Urinary bladder (tissue), 4 donors: Measurements from ENCODE around the gene KIAA1755. TPM values are rescaled to one million over a fixed set of nuclear protein-coding genes. Genes with fewer than 3 reads are reported as not detected.

Experiments used
- DNase-seq: peaks from one replicate; pipeline ENCODE4 v3.0.0-alpha.2; 2015; ENCODE audit errors: extremely low spot score
- H3K27ac ChIP-seq: one replicate; pipeline ENCODE4 v1.5.1; 2013; ENCODE audit warnings: low read depth, mild to moderate bottlenecking, moderate library complexity
- H3K36me3 ChIP-seq: one replicate; pipeline ENCODE4 v1.6.1; 2013; ENCODE audit warnings: mild to moderate bottlenecking, moderate library complexity; ENCODE audit not compliant: insufficient read depth
- H3K4me1 ChIP-seq: one replicate; pipeline ENCODE4 v1.6.1; 2013; ENCODE audit warnings: mild to moderate bottlenecking, moderate library complexity; ENCODE audit not compliant: insufficient read depth
- H3K4me3 ChIP-seq: one replicate; pipeline ENCODE4 v1.5.1; 2013; ENCODE audit warnings: low read depth, low read length
- WGBS: extraction: QIAGEN DNeasy Blood & Tissue Kit; methylation state at CpG from one replicate; pipeline ENCODE4 v1.1.7; 2013; 5-methylcytosine and 5-hydroxymethylcytosine counted together
- polyA plus RNA-seq: library from polyadenylated mRNA; stranded (reverse); fragments of 200-250 nt; gene quantifications from one replicate; pipeline ENCODE4 v1.2.3, GENCODE V29; 2013
- total RNA-seq: library from RNA; depleted of rRNA; stranded (reverse); fragments of >200 nt; gene quantifications from one replicate; pipeline ENCODE4 v1.2.3, GENCODE V29; 2014
- donor health status: healthy with polysubstance abuse.
- donor health status: healthy.

KIAA1755 gene
- total and polyA plus RNA-seq, 2 donors: 6.1 to 6.8 TPM

- H3K4me1 ChIP-seq: no peaks in the 10 kb centered on the region
- H3K4me3 ChIP-seq: no peak overlapping the region
- no peak for DNase-seq
- H3K27ac ChIP-seq: no peak overlapping the region
- H3K36me3 ChIP-seq: no peaks in the 10 kb centered on the region
- 75% methylated on average over 10 of the region's 10 CpGs for WGBS
Measured at GRCh38 chr20:38230957-38231526, 29.5 kb downstream of the KIAA1755 start.

- WGBS: 83% methylated on average over 1 of the region's 1 CpG
- no peak overlapping the region for H3K4me3 ChIP-seq
- no peaks in the 10 kb centered on the region for H3K36me3 ChIP-seq
- no peak overlapping the region for H3K27ac ChIP-seq
- no peaks in the 10 kb centered on the region for H3K4me1 ChIP-seq
- no peak for DNase-seq
Measured at GRCh38 chr20:38230253-38230551, 30.3 kb downstream of the KIAA1755 start.

- no peak for DNase-seq
- no peaks in the 10 kb centered on the region for H3K4me1 ChIP-seq
- WGBS: 84% methylated on average over 6 of the region's 6 CpGs
- no peak overlapping the region for H3K27ac ChIP-seq
- no peaks in the 10 kb centered on the region for H3K36me3 ChIP-seq
- no peak overlapping the region for H3K4me3 ChIP-seq
Measured at GRCh38 chr20:38229376-38230252, 30.9 kb downstream of the KIAA1755 start.

- DNase-seq: no peak
- Histone ChIP-seq H3K27ac (no peak overlapping the region), H3K4me3 (no peak overlapping the region), H3K36me3 (no peaks in the 10 kb centered on the region), H3K4me1 (no peaks in the 10 kb centered on the region)
- 70% methylated on average over 2 of the region's 2 CpGs for WGBS
Measured at GRCh38 chr20:38228436-38228835, 32.1 kb downstream of the KIAA1755 start.

GRCh38 chr20:38227420-38228360 lies 32.8 kb downstream of the KIAA1755 start:
- Histone ChIP-seq H3K4me3 (no peak overlapping the region), H3K27ac (no peak overlapping the region), H3K4me1 (no peaks in the 10 kb centered on the region), H3K36me3 (no peaks in the 10 kb centered on the region)
- no peak for DNase-seq
- WGBS: 91% methylated on average over 11 of the region's 11 CpGs

GRCh38 chr20:38226553-38226952 lies 34.0 kb downstream of the KIAA1755 start:
- WGBS: 78% methylated on average over 6 of the region's 6 CpGs
- Histone ChIP-seq H3K27ac (no peak overlapping the region), H3K4me3 (no peak overlapping the region), H3K36me3 (no peaks in the 10 kb centered on the region), H3K4me1 (no peaks in the 10 kb centered on the region)
- DNase-seq: no peak

- Histone ChIP-seq H3K36me3 (no peaks in the 10 kb centered on the region), H3K27ac (no peak overlapping the region), H3K4me1 (no peaks in the 10 kb centered on the region), H3K4me3 (no peak overlapping the region)
- WGBS: 45% methylated on average over 2 of the region's 2 CpGs
- no peak for DNase-seq
Measured at GRCh38 chr20:38225900-38226263, 34.7 kb downstream of the KIAA1755 start.

- Histone ChIP-seq H3K4me3 (no peak overlapping the region), H3K4me1 (no peaks in the 10 kb centered on the region), H3K27ac (no peak overlapping the region), H3K36me3 (no peaks in the 10 kb centered on the region)
- WGBS: 89% methylated on average over 8 of the region's 8 CpGs
- no peak for DNase-seq
Measured at GRCh38 chr20:38225240-38225899, 35.2 kb downstream of the KIAA1755 start.

- Histone ChIP-seq H3K27ac (no peak overlapping the region), H3K4me3 (no peak overlapping the region), H3K36me3 (no peaks in the 10 kb centered on the region), H3K4me1 (no peaks in the 10 kb centered on the region)
- DNase-seq: no peak
- 84% methylated on average over 10 of the region's 10 CpGs for WGBS
Measured at GRCh38 chr20:38224531-38224930, 36.0 kb downstream of the KIAA1755 start.

GRCh38 chr20:38223743-38224100 lies 36.8 kb downstream of the KIAA1755 start:
- Histone ChIP-seq H3K36me3 (no peaks in the 10 kb centered on the region), H3K27ac (no peak overlapping the region), H3K4me1 (no peaks in the 10 kb centered on the region), H3K4me3 (no peak overlapping the region)
- no peak for DNase-seq
- WGBS: 96% methylated on average over 3 of the region's 3 CpGs

- no peak overlapping the region for H3K27ac ChIP-seq
- no peaks in the 10 kb centered on the region for H3K4me1 ChIP-seq
- H3K36me3 ChIP-seq: no peaks in the 10 kb centered on the region
- H3K4me3 ChIP-seq: no peak overlapping the region
- 75% methylated on average over 7 of the region's 7 CpGs for WGBS
- no peak for DNase-seq
Measured at GRCh38 chr20:38222923-38223742, 37.4 kb downstream of the KIAA1755 start.

- WGBS: 68% methylated on average over 12 of the region's 12 CpGs
- no peak for DNase-seq
- Histone ChIP-seq H3K4me1 (no peaks in the 10 kb centered on the region), H3K36me3 (no peaks in the 10 kb centered on the region), H3K27ac (no peak overlapping the region), H3K4me3 (no peak overlapping the region)
Measured at GRCh38 chr20:38222231-38222922, 38.2 kb downstream of the KIAA1755 start.
